H1 (cell line): Measurements from ENCODE around the gene KCNIP3. TPM values are rescaled to one million over a fixed set of nuclear protein-coding genes. Genes with fewer than 3 reads are reported as not detected.
"Not testable (repeated sequence)": the region's sequence is repeated elsewhere in the genome, so short reads cannot be mapped to it uniquely, and the experiment has no call there.

Source experiments
- CTCF ChIA-PET: fragments of 300-600 bp; sonication (Branson Sonifier 250); formaldehyde crosslinking; loops from one replicate; lab custom pipeline; 2021; ENCODE audit not compliant: partially characterized antibody; lab: Charles Lee
- POLR2A ChIA-PET: fragments of 300-600 bp; sonication (Branson Sonifier 250); formaldehyde crosslinking; loops from one replicate; lab custom pipeline; 2021; ENCODE audit warnings: inconsistent platforms; ENCODE audit not compliant: partially characterized antibody; lab: Charles Lee
- DNase-seq, 2 experiments: peaks; one replicate each; pipeline versions ENCODE4 v3.0.0 to v3.0.0-alpha.2; 2010 to 2022; ENCODE audit warnings: low spot score in 2 of 2, low read depth in 1 of 2, mixed read lengths in 1 of 2
- FAIRE-seq: peaks from 2 replicates; lab custom pipeline; 2011; peaks lifted over from hg19 to GRCh38; lab: Jason Lieb, UNC
- H2AFZ ChIP-seq: 2 replicates; pipeline ENCODE4 v1.8.1; 2012; ENCODE audit warnings: low read length, inconsistent platforms
- H2AK5ac ChIP-seq: 2 replicates; pipeline ENCODE4 v1.6.1; 2013; ENCODE audit warnings: low read depth, low read length
- H2BK120ac ChIP-seq: replicated peaks from 2 replicates; pipeline ENCODE3; 2013; ENCODE audit warnings: low read depth, low read length, inconsistent platforms
- H2BK12ac ChIP-seq: 2 replicates; pipeline ENCODE4 v1.6.1; 2013; ENCODE audit warnings: low read depth, low read length
- H2BK15ac ChIP-seq: 2 replicates; pipeline ENCODE4 v1.6.1; 2013; ENCODE audit warnings: low read length
- H2BK20ac ChIP-seq: 2 replicates; pipeline ENCODE4 v1.6.1; 2013; ENCODE audit warnings: low read length
- H2BK5ac ChIP-seq: 2 replicates; pipeline ENCODE4 v1.6.1; 2013; ENCODE audit warnings: low read depth, low read length
- H3K14ac ChIP-seq: 2 replicates; pipeline ENCODE4 v1.6.1; 2013; ENCODE audit warnings: inconsistent platforms; ENCODE audit not compliant: insufficient read length
- H3K18ac ChIP-seq: 2 replicates; pipeline ENCODE4 v1.6.1; 2013; ENCODE audit warnings: low read length; ENCODE audit errors: extremely low read depth
- H3K23ac ChIP-seq: 2 replicates; pipeline ENCODE4 v1.6.1; 2013; ENCODE audit warnings: inconsistent platforms; ENCODE audit not compliant: insufficient read length
- H3K23me2 ChIP-seq: 2 replicates; pipeline ENCODE4 v1.6.1; 2013; ENCODE audit warnings: low read depth, low read length
- H3K27ac ChIP-seq: 2 replicates; pipeline ENCODE4 v1.6.1; 2011; ENCODE audit warnings: low read depth, low read length, inconsistent platforms
- H3K27me3 ChIP-seq, 4 experiments: replicated peaks in 1 of 4; 1 replicate in 1 of 4; 2 replicates in 3 of 4; pipeline versions ENCODE4 v1.6.1 to v1.8.1; 2011 to 2013; ENCODE audit warnings: low read length in 3 of 4, mild to moderate bottlenecking in 3 of 4, inconsistent platforms in 2 of 4, mixed read lengths in 2 of 4, moderate library complexity in 1 of 4; ENCODE audit not compliant: control insufficient read depth in 3 of 4, insufficient read depth in 3 of 4; ENCODE audit errors: extremely low read depth in 1 of 4
- H3K36me3 ChIP-seq, 4 experiments: 2 replicates each; pipeline versions ENCODE4 v1.6.1 to v1.8.1; 2011 to 2013; ENCODE audit warnings: mild to moderate bottlenecking in 4 of 4, low read length in 3 of 4, moderate library complexity in 2 of 4, control low read depth in 1 of 4, inconsistent platforms in 1 of 4; ENCODE audit not compliant: insufficient read depth in 4 of 4, control insufficient read depth in 2 of 4
- H3K4ac ChIP-seq: replicated peaks from 2 replicates; pipeline ENCODE3; 2013; ENCODE audit warnings: low read length, low read depth, mixed read lengths, inconsistent platforms; ENCODE audit not compliant: insufficient read length
- H3K4me1 ChIP-seq, 4 experiments: replicated peaks in 1 of 4; 1 replicate in 1 of 4; 2 replicates in 3 of 4; pipeline versions ENCODE4 v1.6.1 to v1.8.1; 2011 to 2013; ENCODE audit warnings: low read length in 3 of 4, inconsistent platforms in 2 of 4, mixed read lengths in 1 of 4; ENCODE audit not compliant: insufficient read depth in 4 of 4, control insufficient read depth in 3 of 4
- H3K4me2 ChIP-seq, 2 experiments: 2 replicates each; pipeline versions ENCODE4 v1.6.1 to v1.8.1; 2011 to 2013; ENCODE audit warnings: low read depth in 2 of 2, low read length in 2 of 2, control low read depth in 1 of 2, inconsistent platforms in 1 of 2, mild to moderate bottlenecking in 1 of 2; ENCODE audit not compliant: insufficient read depth in 1 of 2
- H3K4me3 ChIP-seq, 4 experiments: fragments of 200-600, 300-600 bp in 1 of 4; sonication (generic), shearing (Covaris generic), sonication (Bioruptor Twin) in 1 of 4; 2 replicates each; pipeline versions ENCODE4 v1.5.1 to v1.8.1; 2011 to 2016; ENCODE audit warnings: low read length in 4 of 4, low read depth in 3 of 4, control low read depth in 2 of 4, inconsistent platforms in 2 of 4, mild to moderate bottlenecking in 2 of 4, mixed read lengths in 1 of 4, moderate library complexity in 1 of 4; ENCODE audit not compliant: insufficient read depth in 2 of 4; ENCODE audit errors: extremely low read depth in 1 of 4
- H3K56ac ChIP-seq: replicated peaks from 2 replicates; pipeline ENCODE3; 2013; ENCODE audit warnings: low read depth, mild to moderate bottlenecking, mixed read lengths, low read length, inconsistent platforms; ENCODE audit not compliant: insufficient read length
- H3K79me1 ChIP-seq: 2 replicates; pipeline ENCODE4 v1.6.1; 2013; ENCODE audit warnings: low read depth, low read length, control low read depth
- H3K79me2 ChIP-seq, 2 experiments: 2 replicates each; pipeline versions ENCODE4 v1.6.1 to v1.8.1; 2012 to 2013; ENCODE audit warnings: low read length in 2 of 2, mild to moderate bottlenecking in 2 of 2, inconsistent platforms in 1 of 2; ENCODE audit not compliant: insufficient read depth in 2 of 2, control insufficient read depth in 1 of 2
- H3K9ac ChIP-seq, 4 experiments: replicated peaks in 1 of 4; 1 replicate in 1 of 4; 2 replicates in 3 of 4; pipeline versions ENCODE4 v1.6.1 to v1.8.1; 2011 to 2013; ENCODE audit warnings: low read depth in 3 of 4, low read length in 3 of 4, control low read depth in 2 of 4, mild to moderate bottlenecking in 2 of 4, moderate library complexity in 2 of 4, inconsistent platforms in 1 of 4; ENCODE audit errors: extremely low read depth in 1 of 4
- H3K9me3 ChIP-seq, 2 experiments: 2 replicates each; pipeline versions ENCODE4 v1.6.1 to v1.8.1; 2012 to 2013; ENCODE audit warnings: mild to moderate bottlenecking in 2 of 2, moderate library complexity in 2 of 2, control low read depth in 1 of 2, inconsistent platforms in 1 of 2, low read depth in 1 of 2, low read length in 1 of 2, mixed read lengths in 1 of 2; ENCODE audit not compliant: insufficient read depth in 2 of 2
- H4K20me1 ChIP-seq, 2 experiments: replicated peaks in 1 of 2; 2 replicates each; pipeline versions ENCODE3 to v1.8.1; 2011 to 2013; ENCODE audit warnings: inconsistent platforms in 2 of 2, low read length in 2 of 2, mild to moderate bottlenecking in 1 of 2; ENCODE audit not compliant: insufficient read depth in 2 of 2, control insufficient read depth in 1 of 2
- H4K5ac ChIP-seq: 2 replicates; pipeline ENCODE4 v1.6.1; 2013; ENCODE audit warnings: low read length, low read depth, mixed read lengths, inconsistent platforms; ENCODE audit not compliant: insufficient read length
- H4K8ac ChIP-seq: 2 replicates; pipeline ENCODE4 v1.8.0; 2013; ENCODE audit warnings: mild to moderate bottlenecking, moderate library complexity, low read length, inconsistent platforms; ENCODE audit not compliant: insufficient read depth; ENCODE audit errors: extremely low read depth
- H4K91ac ChIP-seq: replicated peaks from 2 replicates; pipeline ENCODE3; 2013; ENCODE audit warnings: low read length, mixed read lengths, inconsistent platforms; ENCODE audit not compliant: insufficient read length
- whole genome bisulfite sequencing, 2 experiments: shearing (Covaris generic) in 1 of 2; methylation state at CpG; one replicate each; pipeline versions ENCODE4 v1.1.6 to v1.1.7; 2013 to 2015; ENCODE audit warnings: low lambda C conversion rate in 2 of 2, mixed read lengths in 2 of 2, inconsistent platforms in 1 of 2, low coverage in 1 of 2, missing lambda C conversion rate in 1 of 2; ENCODE audit not compliant: insufficient replicate concordance in 2 of 2, insufficient coverage in 1 of 2, insufficient read length in 1 of 2; ENCODE audit errors: extremely low coverage in 1 of 2, missing lambda C conversion rate in 1 of 2; 5-methylcytosine and 5-hydroxymethylcytosine counted together
- polyA plus RNA-seq, 7 experiments: library from polyadenylated mRNA; depleted of rRNA in 3 of 7; stranded (reverse) in 5 of 7; unstranded in 2 of 7; fragments of >200 nt in 5 of 7; fragments of 200-250 nt in 2 of 7; gene quantifications; 1 replicate in 5 of 7; 2 replicates in 1 of 7; 4 replicates in 1 of 7; pipeline versions ENCODE4 v1.2.1 to v1.2.3, GENCODE V29; 2011 to 2013; ENCODE audit warnings: missing spikeins in 2 of 7, mixed read lengths in 2 of 7
- total RNA-seq: library from RNA; stranded (reverse); fragmentation: NEBNext Ultra II Directional; extraction: Animal tissue kit (Norgen Biotek cat#: 25700); gene quantifications from 2 replicates; pipeline ENCODE4 v1.2.1, GENCODE V29; 2021

The KCNIP3 gene
- total and polyA plus RNA-seq, 2 of the 8 experiments (the other 6 are each of a cell fraction or from before 2014, with no cell fraction given) = 0.33 to 1.9 TPM

DNA sequence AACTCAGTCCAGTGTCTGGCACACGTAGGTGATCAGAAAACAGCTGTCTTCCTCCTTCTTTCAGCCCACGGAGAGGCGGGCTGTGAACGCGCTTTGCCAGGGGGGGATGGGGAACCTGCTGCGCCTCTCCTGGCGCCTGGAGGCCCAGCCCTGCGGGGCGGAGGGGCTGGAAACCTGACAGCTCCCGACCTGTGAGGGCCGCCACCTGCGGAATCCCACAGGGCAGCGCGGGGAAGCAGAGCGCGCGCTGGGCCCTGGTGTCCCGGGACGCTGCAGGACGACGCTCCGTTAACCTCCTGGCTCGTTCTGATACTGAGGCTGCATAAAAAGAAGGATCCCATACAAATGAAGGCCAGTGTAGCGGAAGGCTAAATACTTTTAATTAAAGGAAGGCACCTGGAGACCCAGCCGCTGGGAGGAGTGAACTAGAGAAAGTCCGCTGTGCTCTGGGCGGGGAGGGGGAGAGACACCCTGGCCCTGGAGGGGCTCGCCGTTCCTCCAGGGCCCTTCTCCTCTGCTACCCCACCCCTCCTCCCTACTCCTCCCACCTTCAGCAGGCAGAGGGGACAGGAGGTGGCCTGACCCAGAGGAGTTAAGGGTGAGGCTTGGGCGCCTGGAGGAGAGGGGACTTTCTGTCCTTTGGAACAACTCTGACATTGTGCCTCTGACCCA lies 130.2 kb downstream of the KCNIP3 start:
- H3K23me2 ChIP-seq, H3K56ac ChIP-seq, H2BK5ac ChIP-seq, H4K91ac ChIP-seq, H3K79me1 ChIP-seq, H2AFZ ChIP-seq, H3K9ac ChIP-seq, H2BK15ac ChIP-seq, H2BK20ac ChIP-seq, H2BK12ac ChIP-seq, POLR2A ChIA-PET, H3K36me3 ChIP-seq, H4K8ac ChIP-seq, H2AK5ac ChIP-seq, FAIRE-seq, H3K4me3 ChIP-seq, H2BK120ac ChIP-seq, H3K27me3 ChIP-seq, CTCF ChIA-PET, H3K9me3 ChIP-seq, H3K14ac ChIP-seq, H3K18ac ChIP-seq, DNase-seq, H3K23ac ChIP-seq, H3K4me1 ChIP-seq, H4K5ac ChIP-seq, H4K20me1 ChIP-seq, H3K27ac ChIP-seq, H3K79me2 ChIP-seq, H3K4ac ChIP-seq, H3K4me2 ChIP-seq: not testable (repeated sequence)
- WGBS, 2 experiments = 79% methylated on average over 2 of the region's 30 CpGs; no CpG with 5 or more reads in 1 of the 2 experiments
